Activated naive CD4-positive, alpha-beta T cell treated with anti-CD3 and anti-CD28 coated beads for 36 hours (primary cell): ENCODE measurements around the gene ITGA11. TPM values are rescaled to one million over a fixed set of nuclear protein-coding genes. Genes with fewer than 3 reads are reported as not detected.

ENCODE experiments used
- CTCF ChIA-PET: fragments of 350-600 bp; sonication (Branson Sonifier 250); formaldehyde crosslinking; loops from one replicate; lab custom pipeline; 2021; ENCODE audit warnings: antibody characterized with exemption; lab: Charles Lee
- DNase-seq: peaks from one replicate; pipeline ENCODE4 v3.0.0-alpha.2; 2020
- H3K27ac Mint-ChIP-seq: one replicate; pipeline ENCODE4 v1.8.0; 2021; ENCODE audit warnings: mild to moderate bottlenecking, mixed read lengths
- H3K27me3 Mint-ChIP-seq: one replicate; pipeline ENCODE4 v1.8.0; 2021; ENCODE audit warnings: low read depth, mixed read lengths
- H3K36me3 Mint-ChIP-seq: one replicate; pipeline ENCODE4 v1.8.0; 2021; ENCODE audit warnings: low read depth, mixed read lengths
- H3K4me1 Mint-ChIP-seq: one replicate; pipeline ENCODE4 v1.8.0; 2021; ENCODE audit warnings: low read depth, mixed read lengths
- H3K4me3 Mint-ChIP-seq: one replicate; pipeline ENCODE4 v1.8.0; 2021; ENCODE audit warnings: mild to moderate bottlenecking, moderate library complexity, mixed read lengths
- H3K9me3 Mint-ChIP-seq: one replicate; pipeline ENCODE4 v1.8.0; 2021; ENCODE audit warnings: mixed read lengths
- intact Hi-C: fragments of 100-400 bp; cut with micrococcal nuclease; formaldehyde crosslinking; loops from one replicate; pipeline ENCODE4 v1.15.1; 2023
- total RNA-seq, 2 experiments: library from RNA; stranded (reverse); gene quantifications; one replicate each; pipeline ENCODE4 v1.2.3, GENCODE V29; 2021

The ITGA11 gene
- total RNA-seq, 2 experiments from 2014 or later = 0.02 to 0.12 TPM

DNA sequence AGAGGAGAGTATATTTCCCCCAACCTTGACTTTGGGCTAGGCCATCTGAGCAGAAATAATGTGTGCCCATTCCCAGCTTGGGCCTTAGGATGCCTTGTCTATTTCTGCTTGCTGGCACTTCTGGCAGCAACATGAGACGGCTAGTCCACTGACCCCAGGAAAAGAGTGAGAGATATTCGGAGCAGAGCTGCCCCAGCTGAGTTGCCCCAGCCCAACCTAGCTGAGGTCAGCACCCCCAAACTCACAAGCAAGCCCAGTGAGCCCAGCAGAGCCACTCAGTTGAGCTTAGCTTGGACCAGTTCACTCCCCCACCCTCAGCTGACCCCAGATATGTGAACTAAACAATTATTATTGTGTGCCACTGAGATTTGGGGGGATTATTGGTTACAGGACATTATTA, 20.2 kb downstream of the ITGA11 start:
- H3K4me1 Mint-ChIP-seq = no peaks in the 10 kb centered on the region
- H3K9me3 Mint-ChIP-seq = no peaks in the 10 kb centered on the region
- no peaks in the 10 kb centered on the region for H3K27me3 Mint-ChIP-seq
- DNase-seq = no peak
- intact Hi-C loops = no loop called here
- no peaks in the 10 kb centered on the region for H3K36me3 Mint-ChIP-seq
- H3K27ac Mint-ChIP-seq = no peak overlapping the region
- no peak overlapping the region for H3K4me3 Mint-ChIP-seq
- CTCF ChIA-PET = interaction anchor here (1.2 kb wide), 1 partner anchor 105 kb away, joined by 3 read pairs; no protein-coding TSS in a partner anchor

DNA sequence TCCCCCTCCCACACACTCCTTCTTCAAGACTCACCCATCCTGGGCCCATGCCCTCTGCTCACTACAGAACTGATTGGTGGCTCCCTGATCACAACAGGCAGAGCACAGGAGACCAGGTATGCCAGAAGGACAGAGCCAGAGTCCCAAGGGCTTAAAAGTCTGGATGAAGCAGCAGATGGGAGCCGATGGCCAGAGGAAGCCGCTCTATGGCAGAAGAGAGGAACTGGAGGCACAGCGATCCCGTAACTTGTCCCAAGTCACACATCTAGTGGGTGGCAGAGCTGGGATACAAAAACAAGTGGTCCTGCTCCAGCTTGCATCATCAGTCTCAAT, 20.7 kb downstream of the ITGA11 start:
- H3K27me3 Mint-ChIP-seq = no peaks in the 10 kb centered on the region
- CTCF ChIA-PET = interaction anchor here (1.1 to 1.2 kb wide), 2 partner anchors 18 to 105 kb away, joined by 3 read pairs; no protein-coding TSS in a partner anchor
- no peaks in the 10 kb centered on the region for H3K9me3 Mint-ChIP-seq
- no peak overlapping the region for H3K4me3 Mint-ChIP-seq
- H3K27ac Mint-ChIP-seq = no peak overlapping the region
- H3K4me1 Mint-ChIP-seq = no peaks in the 10 kb centered on the region
- no peak for DNase-seq
- H3K36me3 Mint-ChIP-seq = no peaks in the 10 kb centered on the region
- intact Hi-C loops = no loop called here

DNA sequence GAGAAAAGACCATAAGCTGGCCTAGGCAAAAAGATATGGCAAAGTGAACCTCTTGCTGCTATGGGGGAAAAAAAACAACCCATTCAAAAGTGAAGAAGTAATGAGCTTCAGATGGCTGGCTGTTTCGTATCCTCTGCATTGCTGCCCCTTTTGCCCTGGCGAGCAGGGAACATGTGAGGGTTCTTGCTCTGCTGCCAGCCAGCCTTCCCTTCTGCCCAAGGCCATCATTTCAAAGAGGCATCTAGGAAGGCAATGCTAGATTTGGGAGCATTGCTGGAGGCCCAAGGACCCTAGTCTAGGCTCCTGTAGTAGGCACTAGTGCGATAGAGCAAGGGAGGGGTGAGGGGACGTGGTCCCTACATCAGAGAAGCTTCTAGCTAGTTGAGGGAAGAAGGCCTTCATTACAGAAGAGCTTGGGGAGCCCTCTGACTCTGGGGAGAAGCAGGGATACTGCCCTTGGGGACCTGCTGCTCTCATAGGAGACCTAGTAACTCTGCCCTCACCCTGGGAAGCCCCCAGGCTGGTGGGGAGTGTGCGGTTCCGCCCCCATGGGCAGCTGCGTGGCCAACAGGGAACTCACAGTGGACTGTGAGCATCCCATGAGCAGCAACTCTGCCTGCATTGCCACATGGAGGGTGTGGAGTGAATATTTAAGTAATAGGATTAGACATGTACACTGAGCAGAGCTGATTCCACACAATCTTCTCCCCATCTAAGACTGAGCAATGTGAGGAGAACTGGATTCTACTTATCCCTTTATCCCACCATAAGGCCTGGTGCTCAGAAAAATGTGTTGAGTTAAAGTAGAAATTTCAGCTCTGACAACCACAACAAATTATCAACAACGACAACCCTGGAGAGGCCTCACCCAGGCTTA, 21.3 kb downstream of the ITGA11 start:
- Mint-ChIP-seq H3K4me3 (no peak overlapping the region), H3K27me3 (no peaks in the 10 kb centered on the region), H3K27ac (no peak overlapping the region), H3K9me3 (no peaks in the 10 kb centered on the region), H3K4me1 (no peaks in the 10 kb centered on the region), H3K36me3 (no peaks in the 10 kb centered on the region)
- intact Hi-C loops = no loop called here
- CTCF ChIA-PET = interaction anchor here (1.1 kb wide), 1 partner anchor 17 kb away, joined by 3 read pairs; no protein-coding TSS in a partner anchor
- no peak for DNase-seq

DNA sequence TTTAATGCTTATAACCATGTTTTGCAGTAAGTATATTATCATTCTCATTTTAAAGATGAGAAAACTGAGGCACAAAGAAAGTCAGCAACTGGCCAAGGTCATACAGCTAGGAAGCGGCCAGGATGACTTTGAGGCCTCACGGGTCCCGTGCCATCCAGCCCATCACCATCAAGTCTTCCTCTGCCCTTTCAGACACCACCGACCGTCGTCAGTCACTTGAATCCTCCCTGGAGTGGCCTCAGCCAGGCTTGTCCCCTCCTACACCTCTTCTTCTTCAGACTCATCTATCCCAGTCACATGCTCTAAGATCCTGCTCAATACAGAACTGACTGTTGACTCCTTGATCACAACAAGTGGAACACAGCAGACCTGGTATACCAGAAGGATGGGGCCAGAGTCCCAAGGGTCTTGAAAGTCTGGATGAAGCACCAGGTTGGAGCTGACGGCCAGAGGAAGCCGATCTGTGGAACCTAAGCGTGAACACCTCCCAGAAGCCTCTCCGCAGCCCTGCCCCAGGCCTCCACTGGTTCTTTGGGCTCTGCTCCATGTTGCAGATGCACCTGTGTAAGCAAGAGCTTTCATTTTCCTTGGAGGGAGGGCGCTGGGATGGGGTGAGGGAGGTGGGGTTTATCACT, 22.1 kb downstream of the ITGA11 start:
- Mint-ChIP-seq H3K27ac (no peak overlapping the region), H3K27me3 (no peaks in the 10 kb centered on the region), H3K4me1 (no peaks in the 10 kb centered on the region), H3K36me3 (no peaks in the 10 kb centered on the region), H3K9me3 (no peaks in the 10 kb centered on the region), H3K4me3 (no peak overlapping the region)
- CTCF ChIA-PET = interaction anchor here (1.1 kb wide), 1 partner anchor 16 kb away, joined by 3 read pairs; no protein-coding TSS in a partner anchor
- DNase-seq = no peak
- intact Hi-C loops = no loop called here

DNA sequence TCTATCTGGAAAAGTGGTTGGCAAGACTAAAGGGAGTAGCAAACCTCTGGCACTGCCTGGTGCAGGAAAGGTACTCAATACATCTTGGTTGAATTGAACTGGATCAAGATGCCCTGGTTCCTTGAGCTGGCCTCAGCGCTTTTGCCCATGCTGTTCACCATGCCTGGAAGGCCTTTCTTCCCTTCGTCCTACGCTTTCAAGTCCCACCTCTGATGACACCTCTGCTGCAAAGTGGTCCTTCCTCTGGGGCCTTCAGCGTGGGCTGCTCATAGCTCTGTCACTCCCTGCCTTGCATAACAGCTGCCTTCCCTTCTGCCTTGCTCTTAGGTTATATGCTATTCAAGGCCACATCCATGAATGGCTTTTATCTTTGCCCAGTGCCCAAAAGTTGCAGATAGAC, 23.0 kb downstream of the ITGA11 start:
- Mint-ChIP-seq H3K4me1 (no peaks in the 10 kb centered on the region), H3K27ac (no peak overlapping the region), H3K36me3 (no peaks in the 10 kb centered on the region), H3K9me3 (no peaks in the 10 kb centered on the region), H3K27me3 (no peaks in the 10 kb centered on the region), H3K4me3 (no peak overlapping the region)
- CTCF ChIA-PET = no interaction called here
- intact Hi-C loops = no loop called here
- DNase-seq = no peak

DNA sequence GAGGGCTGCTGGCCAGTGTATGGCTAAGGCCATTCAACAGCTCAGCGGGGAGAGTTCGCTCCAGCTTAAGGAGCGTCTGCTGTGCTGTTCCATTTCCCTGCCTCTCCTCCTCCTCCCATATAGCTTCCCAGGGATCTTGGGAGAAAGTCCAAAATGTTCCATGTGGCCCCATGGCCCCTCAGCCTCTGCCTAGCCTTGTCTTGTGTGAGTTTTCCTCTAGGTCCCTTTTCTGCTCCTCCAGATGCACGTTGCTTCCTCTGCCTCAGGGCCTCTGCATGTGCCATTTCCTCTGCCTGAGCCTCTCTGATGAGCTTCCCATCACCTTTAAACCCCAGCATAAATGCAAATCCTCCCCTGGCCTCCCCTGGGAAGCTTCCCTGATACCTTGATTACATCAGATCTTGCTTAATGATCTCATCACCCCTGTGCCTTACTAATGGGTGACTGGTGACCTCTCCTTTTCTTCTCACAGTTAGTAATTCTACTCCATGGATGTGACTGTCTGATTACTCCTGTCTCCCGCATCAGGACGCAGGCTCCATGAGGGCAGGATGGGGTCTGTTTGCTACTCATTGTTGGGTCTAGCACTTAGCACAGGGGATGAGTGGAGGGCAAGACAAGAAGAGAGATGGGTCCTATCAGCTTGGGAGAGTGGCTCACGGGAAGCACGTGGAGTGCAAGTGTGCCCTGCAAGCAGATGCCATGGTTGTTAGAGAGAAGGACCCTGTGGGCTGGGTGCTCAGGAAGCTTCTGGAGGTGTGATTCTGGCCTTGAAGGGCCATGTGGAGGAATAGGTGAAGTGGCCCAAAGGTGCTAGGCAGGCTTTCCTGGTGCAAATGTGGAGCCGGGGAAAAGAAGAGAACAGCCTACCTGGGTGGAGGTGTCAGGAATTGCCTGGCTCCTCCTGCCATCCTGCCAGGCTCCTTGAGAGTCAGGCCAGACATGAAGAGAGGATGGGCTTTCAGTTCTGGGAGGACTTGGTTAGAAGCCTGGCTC, 23.8 kb downstream of the ITGA11 start:
- intact Hi-C loops = no loop called here
- CTCF ChIA-PET = no interaction called here
- H3K4me3 Mint-ChIP-seq = no peak overlapping the region
- H3K9me3 Mint-ChIP-seq = peaks cover 4% of the 10 kb centered on the region
- H3K27ac Mint-ChIP-seq = no peak overlapping the region
- no peak for DNase-seq
- no peaks in the 10 kb centered on the region for H3K36me3 Mint-ChIP-seq
- no peaks in the 10 kb centered on the region for H3K27me3 Mint-ChIP-seq
- H3K4me1 Mint-ChIP-seq = no peaks in the 10 kb centered on the region

DNA sequence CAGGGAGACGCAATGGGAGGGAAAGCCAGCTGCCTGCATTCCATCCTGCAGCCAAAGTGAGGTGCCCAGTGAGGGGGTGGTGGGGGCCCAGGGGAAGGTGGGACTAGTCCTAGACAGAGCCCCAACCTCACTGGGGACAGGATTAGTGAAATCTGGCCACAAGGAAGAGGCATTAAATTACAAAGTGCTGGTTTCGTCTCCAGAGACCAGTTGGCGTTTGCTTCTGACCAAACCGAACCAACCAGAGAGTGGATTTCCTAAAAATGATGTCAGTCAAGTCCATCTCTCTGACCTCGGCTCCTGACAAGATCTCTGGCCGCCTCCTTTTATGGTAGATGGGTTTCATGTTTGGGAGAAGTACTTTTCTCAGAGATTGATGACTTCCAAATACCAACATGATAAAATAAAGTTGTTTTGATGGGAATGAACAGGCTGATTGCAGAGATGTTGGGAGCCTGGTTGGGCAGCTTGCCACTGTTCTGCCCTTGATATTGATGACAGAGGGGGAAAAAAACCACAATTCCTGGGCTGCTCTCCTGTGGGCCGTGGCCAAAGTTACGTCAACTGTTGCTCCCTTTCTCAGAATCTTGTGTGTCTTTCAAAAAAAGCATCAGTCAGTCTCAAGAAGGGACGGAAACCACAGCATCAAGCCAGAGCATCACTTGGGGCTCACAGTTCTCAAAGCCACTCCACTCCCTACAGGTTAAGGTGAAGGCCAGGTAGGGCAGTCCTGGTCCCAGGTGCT, 24.6 kb downstream of the ITGA11 start:
- DNase-seq = no peak
- Mint-ChIP-seq H3K27me3 (no peaks in the 10 kb centered on the region), H3K27ac (no peak overlapping the region), H3K9me3 (peaks cover 9% of the 10 kb centered on the region), H3K4me3 (no peak overlapping the region), H3K36me3 (no peaks in the 10 kb centered on the region), H3K4me1 (no peaks in the 10 kb centered on the region)
- intact Hi-C loops = no loop called here
- CTCF ChIA-PET = no interaction called here

DNA sequence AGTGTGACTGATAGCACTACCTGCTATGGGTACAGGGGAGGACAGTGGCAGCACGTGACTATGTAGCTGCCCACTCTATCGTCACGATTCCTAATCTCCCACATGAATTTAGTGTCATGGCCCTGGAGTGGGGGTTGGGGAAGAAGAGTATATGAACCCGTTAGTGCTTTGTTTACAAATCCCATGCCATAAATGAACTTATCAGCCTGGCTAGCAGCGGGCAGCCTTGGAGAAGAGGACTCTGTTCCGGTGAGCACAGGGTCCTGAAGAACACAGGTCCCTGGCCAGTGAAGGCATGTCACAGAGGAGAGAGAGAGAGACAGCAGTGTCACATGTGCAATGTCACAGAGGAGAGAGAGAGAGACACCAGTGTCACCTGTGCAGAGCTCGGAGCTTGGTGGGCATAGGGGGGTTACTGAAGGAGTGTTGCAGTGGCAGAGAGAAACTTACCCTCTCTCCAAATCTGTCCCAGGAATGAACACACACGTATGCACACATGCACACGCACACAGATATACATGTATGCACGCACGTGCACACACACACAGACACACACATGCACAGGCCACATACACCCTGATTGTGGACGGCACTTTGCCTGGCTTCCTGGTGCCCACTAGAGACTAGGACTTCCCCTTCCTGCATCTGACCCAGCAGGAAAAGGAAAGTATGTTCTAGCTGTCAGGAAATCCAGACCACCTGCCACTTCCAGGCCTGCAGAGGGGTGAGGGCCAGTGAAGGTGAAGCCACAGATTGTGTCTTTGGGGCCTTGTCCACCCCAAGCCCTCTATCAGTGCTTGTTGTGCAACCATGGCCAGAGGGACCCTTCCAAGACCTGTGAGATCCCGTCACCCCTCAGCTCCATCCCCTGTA, 26.3 kb downstream of the ITGA11 start:
- Mint-ChIP-seq H3K27me3 (no peaks in the 10 kb centered on the region), H3K36me3 (no peaks in the 10 kb centered on the region), H3K9me3 (peaks cover 9% of the 10 kb centered on the region), H3K4me3 (no peak overlapping the region), H3K27ac (no peak overlapping the region), H3K4me1 (no peaks in the 10 kb centered on the region)
- intact Hi-C loops = no loop called here
- CTCF ChIA-PET = interaction anchor here (0.6 kb wide), 1 partner anchor 120 kb away, joined by 3 read pairs; no protein-coding TSS in a partner anchor
- no peak for DNase-seq

DNA sequence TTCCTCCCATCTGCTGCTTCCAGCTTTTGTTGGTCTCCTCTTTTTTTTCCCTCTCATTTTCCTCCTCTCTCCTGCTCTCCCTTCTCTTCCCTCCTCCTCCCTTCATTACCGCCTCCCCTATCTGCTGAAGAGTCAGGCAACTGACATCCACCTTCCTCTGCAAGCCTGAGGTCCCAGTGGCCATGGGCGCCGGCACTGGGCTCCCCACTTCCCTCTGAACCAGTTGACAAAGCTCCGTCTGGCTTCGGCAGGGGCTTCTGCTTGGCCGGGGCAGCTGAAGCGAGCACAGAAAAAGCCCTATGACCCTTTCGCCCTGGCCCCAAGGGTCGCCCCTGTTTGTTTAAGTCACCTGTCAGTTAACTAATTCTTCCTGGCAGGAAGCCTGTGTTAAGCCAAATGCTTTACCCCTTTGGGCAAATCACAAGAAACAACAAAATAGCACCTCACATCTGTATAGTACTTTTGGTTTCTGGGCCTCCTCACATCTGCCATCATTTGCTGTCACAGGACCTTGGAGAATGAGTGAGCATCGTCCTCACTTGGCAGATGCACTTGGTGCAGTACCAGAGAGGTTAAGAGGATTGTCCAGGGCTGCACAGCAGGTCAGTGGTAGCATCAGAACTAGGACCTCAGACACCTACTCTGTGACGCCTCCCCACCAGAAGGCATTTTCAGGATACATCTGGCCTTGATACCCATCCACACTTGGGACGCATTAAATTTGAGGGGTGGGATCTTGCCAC, 27.7 kb downstream of the ITGA11 start:
- Mint-ChIP-seq H3K27ac (no peak overlapping the region), H3K4me3 (no peak overlapping the region), H3K9me3 (peaks cover 9% of the 10 kb centered on the region), H3K27me3 (no peaks in the 10 kb centered on the region), H3K36me3 (no peaks in the 10 kb centered on the region), H3K4me1 (no peaks in the 10 kb centered on the region)
- intact Hi-C loops = no loop called here
- CTCF ChIA-PET = no interaction called here
- DNase-seq = no peak

DNA sequence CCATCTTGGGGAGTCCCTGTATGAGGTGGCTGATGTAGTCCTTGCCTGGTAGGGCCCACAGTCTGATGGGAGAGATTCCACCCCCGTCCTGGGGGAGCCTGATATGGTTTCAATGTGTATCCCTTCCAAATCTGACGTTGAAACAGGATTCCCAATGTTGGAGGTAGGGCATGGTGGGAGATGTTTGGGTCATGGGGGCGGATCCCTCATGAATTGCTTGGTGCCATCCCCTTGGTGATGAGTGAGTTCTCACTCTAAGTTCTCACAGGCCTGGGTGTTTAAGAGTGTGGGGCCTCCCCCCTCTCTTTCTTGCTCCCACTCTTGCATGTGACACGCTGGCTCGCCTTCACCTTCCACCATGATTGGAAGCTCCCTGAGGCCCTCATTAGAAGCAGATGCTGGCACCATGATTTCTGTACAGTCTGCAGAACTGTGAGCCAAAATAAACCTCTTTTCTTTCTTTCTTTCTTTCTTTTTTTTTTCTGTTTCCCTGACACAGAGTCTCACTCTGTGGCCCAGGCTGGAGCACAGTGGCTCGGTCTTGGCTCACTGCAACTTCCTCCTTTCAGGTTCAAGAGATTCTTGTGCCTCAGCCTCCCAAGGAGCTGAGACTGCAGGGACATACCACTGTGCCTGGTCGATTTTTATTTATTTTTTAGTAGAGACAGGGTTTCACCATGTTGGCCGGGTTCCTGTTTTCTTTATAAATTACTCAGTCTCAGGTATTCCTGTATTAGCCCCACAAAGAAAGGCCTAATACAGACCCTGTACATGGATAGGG, 28.6 kb downstream of the ITGA11 start:
- H3K4me1 Mint-ChIP-seq = no peaks in the 10 kb centered on the region
- no peak overlapping the region for H3K27ac Mint-ChIP-seq
- no peaks in the 10 kb centered on the region for H3K36me3 Mint-ChIP-seq
- intact Hi-C loops = no loop called here
- DNase-seq = no peak
- H3K27me3 Mint-ChIP-seq = no peaks in the 10 kb centered on the region
- CTCF ChIA-PET = interaction anchor here (0.6 kb wide), 2 partner anchors 65 to 134 kb away, joined by 4 to 6 read pairs; no protein-coding TSS in a partner anchor
- peaks cover 9% of the 10 kb centered on the region for H3K9me3 Mint-ChIP-seq
- no peak overlapping the region for H3K4me3 Mint-ChIP-seq
